Activated T-helper 17 cell treated with anti-CD3 and anti-CD28 coated beads, Interleukin-2, amount 50 U/mL, for 72 hours (primary cell): ENCODE results near the gene MASP1. TPM values are rescaled to one million over a fixed set of nuclear protein-coding genes. Genes with fewer than 3 reads are reported as not detected.
A peak's percentile ranks its signal among the peaks of the same experiment; 100 is the strongest.
"Not testable (repeated sequence)": the region's sequence is repeated elsewhere in the genome, so short reads cannot be mapped to it uniquely, and the experiment has no call there.

Source experiments
- ATAC-seq: fragments of 150-1000 bp; cut with Tn5 transposase; replicated peaks from 2 replicates; pipeline ENCODE4 v1.10.0; 2021; ENCODE audit warnings: mild to moderate bottlenecking, moderate library complexity
- H3K27ac Mint-ChIP-seq: one replicate; pipeline ENCODE4 v1.8.0; 2022; ENCODE audit warnings: mixed read lengths
- H3K27me3 Mint-ChIP-seq: one replicate; pipeline ENCODE4 v1.8.0; 2022; ENCODE audit warnings: mixed read lengths
- H3K36me3 Mint-ChIP-seq: one replicate; pipeline ENCODE4 v1.8.0; 2022; ENCODE audit warnings: low read depth, mild to moderate bottlenecking, mixed read lengths
- H3K4me1 Mint-ChIP-seq: one replicate; pipeline ENCODE4 v1.8.0; 2022; ENCODE audit warnings: mixed read lengths
- H3K4me3 Mint-ChIP-seq: one replicate; pipeline ENCODE4 v1.8.0; 2022; ENCODE audit warnings: mild to moderate bottlenecking, mixed read lengths
- H3K9me3 Mint-ChIP-seq: one replicate; pipeline ENCODE4 v1.8.0; 2022; ENCODE audit warnings: mixed read lengths
- total RNA-seq, 2 donors: library from RNA; stranded (reverse); gene quantifications; one replicate each; pipeline ENCODE4 v1.2.3, GENCODE V29; 2022

Gene MASP1
- total RNA-seq, 2 donors from 2014 or later: not detected

DNA sequence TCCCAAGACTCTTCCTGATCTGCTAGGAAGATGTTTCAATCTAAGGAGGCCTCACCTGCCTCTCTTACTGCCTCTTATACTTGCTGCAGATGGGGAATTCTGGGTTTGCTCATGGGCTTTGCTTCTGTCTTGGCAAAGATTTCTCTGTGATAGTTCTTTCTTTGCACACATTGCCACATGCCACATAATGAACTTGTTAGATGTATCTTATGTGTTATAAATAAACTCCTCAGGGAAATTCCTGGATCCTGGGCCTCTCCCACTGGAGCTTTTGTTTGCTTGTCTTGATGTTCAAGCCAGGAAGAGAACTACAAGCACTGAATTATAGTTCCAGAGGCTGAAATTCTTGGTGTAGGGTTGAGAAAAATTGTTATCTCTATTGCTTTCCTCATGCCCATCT is 82.0 kb downstream of the MASP1 start:
- H3K9me3 Mint-ChIP-seq: no peaks in the 10 kb centered on the region
- H3K27ac Mint-ChIP-seq: no peak overlapping the region
- H3K4me1 Mint-ChIP-seq: peaks cover 5% of the 10 kb centered on the region
- no peak for ATAC-seq
- H3K36me3 Mint-ChIP-seq: no peaks in the 10 kb centered on the region
- no peak overlapping the region for H3K4me3 Mint-ChIP-seq
- peaks cover 11% of the 10 kb centered on the region for H3K27me3 Mint-ChIP-seq

DNA sequence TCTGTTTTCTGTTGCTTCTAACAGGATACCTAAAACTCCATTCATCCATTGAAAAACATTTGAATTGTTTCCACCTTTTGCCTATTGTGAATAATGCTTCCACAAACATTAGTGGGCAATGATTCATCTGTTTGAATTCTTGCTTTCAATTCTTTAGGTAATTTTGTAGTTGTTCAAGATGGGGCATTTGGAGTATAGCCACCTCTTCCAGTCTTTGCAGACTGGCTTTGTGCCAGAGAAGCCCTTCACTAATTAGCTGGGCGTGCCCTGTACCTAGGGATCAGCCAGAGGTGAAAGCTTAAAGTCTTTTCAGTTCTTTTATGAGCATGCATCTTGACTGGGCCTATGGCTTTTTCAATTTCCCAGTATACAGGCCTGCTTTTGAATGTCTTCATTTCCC is 83.4 kb downstream of the MASP1 start:
- H3K4me1 Mint-ChIP-seq: peaks cover 5% of the 10 kb centered on the region
- H3K4me3 Mint-ChIP-seq: no peak overlapping the region
- H3K9me3 Mint-ChIP-seq: no peaks in the 10 kb centered on the region
- no peak overlapping the region for H3K27ac Mint-ChIP-seq
- H3K27me3 Mint-ChIP-seq: peaks cover 12% of the 10 kb centered on the region
- H3K36me3 Mint-ChIP-seq: no peaks in the 10 kb centered on the region
- ATAC-seq: no peak

DNA sequence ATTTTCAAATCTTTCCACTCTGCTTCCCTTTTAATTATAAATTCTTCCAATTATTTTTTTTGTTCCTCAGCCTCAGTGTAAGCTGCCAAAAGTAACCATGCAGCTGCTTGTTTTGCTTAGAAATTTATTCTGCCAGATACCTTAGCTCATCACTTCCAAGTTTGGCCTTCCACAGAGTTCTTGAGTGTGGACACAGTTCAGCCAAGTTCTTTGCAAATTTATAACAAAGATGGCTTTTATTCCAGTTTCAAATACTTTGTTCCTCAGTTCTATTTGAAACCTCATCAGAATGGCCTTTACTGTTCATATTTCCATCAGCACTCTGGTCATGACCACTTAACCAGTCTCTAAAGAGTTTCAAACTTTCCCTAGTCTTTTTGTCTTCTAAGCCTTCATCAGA is 83.9 kb downstream of the MASP1 start:
- ATAC-seq: no peak
- no peaks in the 10 kb centered on the region for H3K36me3 Mint-ChIP-seq
- H3K27me3 Mint-ChIP-seq: peaks cover 15% of the 10 kb centered on the region
- H3K9me3 Mint-ChIP-seq: no peaks in the 10 kb centered on the region
- peaks cover 5% of the 10 kb centered on the region for H3K4me1 Mint-ChIP-seq
- H3K4me3 Mint-ChIP-seq: no peak overlapping the region
- no peak overlapping the region for H3K27ac Mint-ChIP-seq

DNA sequence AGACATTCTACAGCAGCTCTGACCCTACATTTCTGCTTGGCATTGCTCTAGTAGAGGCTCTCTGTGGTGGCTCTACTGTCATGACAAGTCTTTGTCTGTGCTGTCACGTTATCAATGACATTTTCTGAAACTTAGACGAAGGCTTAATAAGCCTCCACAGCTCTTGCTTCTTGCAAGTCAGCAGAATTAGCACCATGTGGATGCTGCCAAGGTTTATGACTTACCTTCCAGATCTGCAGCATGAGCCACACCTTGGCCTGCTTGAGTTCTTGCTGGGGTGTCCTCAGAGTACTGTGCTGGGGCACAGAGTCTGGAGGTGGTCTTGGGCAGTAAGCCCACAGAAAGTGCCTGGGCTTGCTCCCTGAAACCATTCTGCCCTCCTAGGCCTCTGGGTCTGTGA is 84.5 kb downstream of the MASP1 start:
- ATAC-seq: no peak
- Mint-ChIP-seq H3K27ac (no peak overlapping the region), H3K4me1 (peaks cover 5% of the 10 kb centered on the region), H3K4me3 (no peak overlapping the region), H3K36me3 (no peaks in the 10 kb centered on the region), H3K9me3 (no peaks in the 10 kb centered on the region), H3K27me3 (peaks cover 20% of the 10 kb centered on the region)

DNA sequence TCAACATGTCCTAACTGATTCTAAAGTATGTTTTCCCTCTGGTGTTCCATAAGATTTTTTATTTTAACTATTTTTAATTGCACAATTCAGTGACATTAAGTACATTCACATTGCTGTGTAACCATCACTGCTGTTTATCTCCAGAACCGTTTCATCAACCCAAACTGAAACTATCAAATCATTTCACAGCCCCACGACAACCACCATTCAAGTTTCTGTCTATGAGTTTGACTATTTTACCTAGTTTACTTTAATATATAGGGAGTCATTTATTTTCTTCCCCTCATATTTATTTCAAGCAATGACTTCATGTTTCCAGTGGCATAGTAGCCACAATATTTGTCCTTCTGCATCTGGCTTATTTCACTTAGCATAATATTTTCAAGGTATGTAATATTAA is 85.9 kb downstream of the MASP1 start:
- Mint-ChIP-seq H3K4me3 (no peak overlapping the region), H3K27me3 (peaks cover 21% of the 10 kb centered on the region), H3K9me3 (no peaks in the 10 kb centered on the region), H3K36me3 (no peaks in the 10 kb centered on the region), H3K4me1 (peaks cover 5% of the 10 kb centered on the region), H3K27ac (no peak overlapping the region)
- ATAC-seq: peak; percentile 52

DNA sequence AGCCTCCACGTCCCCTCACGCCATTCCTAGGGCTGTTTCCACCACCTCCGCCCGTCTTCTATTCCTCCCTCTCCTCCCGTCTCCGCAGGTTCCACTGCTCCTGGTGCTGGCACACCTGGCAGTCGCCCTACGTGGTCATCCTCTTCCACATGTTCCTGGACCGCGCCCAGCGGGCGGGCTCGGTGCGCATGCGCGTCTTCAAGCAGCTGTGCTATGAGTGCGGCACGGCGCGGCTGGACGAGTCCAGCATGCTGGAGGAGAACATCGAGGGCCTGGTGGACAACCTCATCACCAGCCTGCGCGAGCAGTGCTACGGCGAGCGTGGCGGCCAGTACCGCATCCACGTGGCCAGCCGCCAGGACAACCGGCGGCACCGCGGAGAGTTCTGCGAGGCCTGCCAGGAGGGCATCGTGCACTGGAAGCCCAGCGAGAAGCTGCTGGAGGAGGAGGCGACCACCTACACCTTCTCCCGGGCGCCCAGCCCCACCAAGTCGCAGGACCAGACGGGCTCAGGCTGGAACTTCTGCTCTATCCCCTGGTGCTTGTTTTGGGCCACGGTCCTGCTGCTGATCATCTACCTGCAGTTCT is 92.0 kb downstream of the MASP1 start:
- H3K4me3 Mint-ChIP-seq, H3K4me1 Mint-ChIP-seq, H3K27ac Mint-ChIP-seq, H3K36me3 Mint-ChIP-seq, H3K9me3 Mint-ChIP-seq, ATAC-seq: not testable (repeated sequence)
- peaks cover 19% of the 10 kb centered on the region for H3K27me3 Mint-ChIP-seq

DNA sequence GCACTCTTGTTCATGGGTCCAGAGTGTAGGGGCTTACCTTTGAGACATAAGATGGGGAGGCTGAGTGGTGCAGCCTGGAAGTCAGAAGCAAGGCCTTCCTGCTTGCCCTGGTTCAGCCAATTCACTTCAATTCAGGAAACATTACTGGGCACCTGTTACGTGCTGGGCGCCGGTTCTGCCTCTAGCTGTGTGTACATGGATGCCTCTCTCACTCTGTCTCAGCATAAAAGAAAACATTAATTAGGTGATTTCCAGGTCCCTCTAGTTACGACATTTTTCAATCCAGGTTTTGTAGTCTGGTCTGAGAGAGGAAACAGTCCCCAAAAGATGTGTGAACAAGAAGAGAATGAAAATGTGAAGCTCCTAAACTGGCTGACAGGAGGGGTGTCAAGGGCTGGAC is 93.0 kb downstream of the MASP1 start:
- no peaks in the 10 kb centered on the region for H3K4me1 Mint-ChIP-seq
- no peaks in the 10 kb centered on the region for H3K36me3 Mint-ChIP-seq
- peaks cover 25% of the 10 kb centered on the region for H3K27me3 Mint-ChIP-seq
- peak; percentile 44 for ATAC-seq
- no peaks in the 10 kb centered on the region for H3K9me3 Mint-ChIP-seq
- H3K27ac Mint-ChIP-seq: peak overlapping the region; percentile 46
- no peak overlapping the region for H3K4me3 Mint-ChIP-seq

DNA sequence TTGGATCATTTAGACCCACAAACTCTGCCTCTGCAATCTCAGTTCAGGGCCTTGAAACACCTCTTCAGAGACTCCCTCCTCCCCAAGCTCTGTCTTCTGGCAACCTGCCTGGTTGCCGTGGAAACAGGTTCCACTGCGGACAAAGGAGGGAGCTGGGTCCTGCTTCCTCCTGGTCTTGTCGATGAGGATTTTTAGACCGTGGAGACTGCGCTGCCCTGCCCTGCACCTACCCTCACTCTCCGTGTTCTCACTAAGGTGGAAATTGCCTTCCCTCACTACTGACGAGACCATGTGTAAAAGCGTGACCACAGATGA is 94.2 kb downstream of the MASP1 start, which contains the start of gene RTP1:
Gene RTP1, plus strand, starts transcription at position 152 of the 315 bp plus-strand sequence. Its CDS starts 30 bp downstream, at position 182.
- Mint-ChIP-seq H3K27me3 (peaks cover 24% of the 10 kb centered on the region), H3K4me1 (no peaks in the 10 kb centered on the region), H3K36me3 (no peaks in the 10 kb centered on the region), H3K4me3 (no peak within 1 kb of the TSS), H3K27ac (peak within 1 kb of the TSS; percentile 46), H3K9me3 (no peaks in the 10 kb centered on the region)
- ATAC-seq: no peak

DNA sequence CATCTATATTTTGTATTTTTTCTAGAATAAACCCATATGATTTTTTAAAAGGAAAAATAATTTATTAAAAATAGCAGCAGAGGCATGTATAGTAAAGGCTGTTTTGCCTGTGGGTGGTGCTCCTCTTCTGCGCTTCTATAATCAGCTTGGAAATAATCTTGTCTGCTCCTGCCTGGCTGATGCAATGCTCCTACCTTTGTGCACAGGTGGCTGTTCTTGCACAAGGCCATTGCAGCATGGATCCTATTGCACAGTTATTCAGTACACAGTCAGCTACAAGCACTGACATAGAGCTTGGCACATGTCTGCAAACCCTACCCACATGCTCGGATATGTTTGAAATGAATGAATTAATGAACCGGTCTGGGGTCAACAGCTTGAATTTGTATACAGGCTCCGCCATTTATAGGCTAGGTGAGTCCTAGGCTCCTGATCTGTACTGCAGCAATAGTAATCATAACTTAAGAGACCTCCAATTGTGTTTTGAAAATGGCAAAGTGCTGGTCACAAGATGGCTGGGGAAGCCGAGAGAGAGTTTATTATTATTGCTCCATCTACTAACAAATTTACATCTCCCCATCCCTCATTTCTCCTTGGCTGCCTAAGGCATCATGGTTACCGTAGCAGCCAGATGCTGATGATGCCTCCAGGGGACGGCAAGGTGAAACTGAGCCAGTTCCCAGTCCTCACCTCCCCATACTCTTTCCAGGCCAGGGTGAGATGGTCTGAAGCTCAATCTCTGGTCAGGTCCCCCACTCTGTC is 94.8 kb downstream of the MASP1 start:
- Mint-ChIP-seq H3K4me3 (no peak overlapping the region), H3K27ac (no peak overlapping the region), H3K4me1 (no peaks in the 10 kb centered on the region), H3K9me3 (no peaks in the 10 kb centered on the region), H3K36me3 (no peaks in the 10 kb centered on the region), H3K27me3 (peaks cover 24% of the 10 kb centered on the region)
- no peak for ATAC-seq

DNA sequence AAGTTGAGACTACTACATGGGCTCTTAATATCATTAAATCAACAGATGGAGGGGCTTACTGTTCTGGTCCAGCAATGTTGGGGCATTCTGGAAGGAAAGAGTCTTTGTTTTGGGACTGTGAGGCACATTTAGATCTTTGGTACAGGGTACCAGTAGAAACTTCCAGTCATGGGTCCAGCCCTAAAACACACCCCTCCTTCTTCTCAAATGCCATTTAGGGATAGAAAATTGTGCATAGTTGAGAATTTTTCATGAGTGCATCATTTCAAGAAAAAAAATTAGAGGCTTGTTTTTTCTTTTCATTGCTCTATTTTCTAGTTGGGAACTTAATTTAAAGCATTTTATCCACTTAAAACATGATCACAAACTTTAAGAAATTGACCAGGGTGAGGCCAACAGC is 98.4 kb downstream of the MASP1 start:
- Mint-ChIP-seq H3K4me1 (peaks cover 4% of the 10 kb centered on the region), H3K9me3 (peaks cover 4% of the 10 kb centered on the region), H3K36me3 (no peaks in the 10 kb centered on the region), H3K27me3 (peaks cover 45% of the 10 kb centered on the region), H3K27ac (no peak overlapping the region), H3K4me3 (no peak overlapping the region)
- ATAC-seq: no peak

DNA sequence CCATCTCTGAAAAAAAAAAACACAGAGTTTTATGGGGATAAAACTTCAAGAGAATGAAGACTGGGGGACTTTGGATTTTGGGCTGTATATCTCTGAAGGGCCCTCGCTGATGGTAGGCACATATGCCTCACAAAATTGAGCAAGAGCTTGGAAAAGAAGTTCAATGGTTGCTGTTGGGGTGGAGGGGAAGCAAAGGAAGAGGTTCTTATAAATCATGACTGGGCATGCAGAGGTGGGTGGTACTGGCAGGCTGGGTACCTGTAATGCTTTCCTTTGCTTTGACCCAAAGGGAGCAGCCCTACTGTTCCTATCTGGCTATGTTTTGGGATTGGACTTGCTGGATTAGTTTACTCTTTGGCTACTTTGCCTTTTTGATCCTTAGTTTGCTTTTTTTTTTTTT is 100.3 kb downstream of the MASP1 start:
- no peak for ATAC-seq

DNA sequence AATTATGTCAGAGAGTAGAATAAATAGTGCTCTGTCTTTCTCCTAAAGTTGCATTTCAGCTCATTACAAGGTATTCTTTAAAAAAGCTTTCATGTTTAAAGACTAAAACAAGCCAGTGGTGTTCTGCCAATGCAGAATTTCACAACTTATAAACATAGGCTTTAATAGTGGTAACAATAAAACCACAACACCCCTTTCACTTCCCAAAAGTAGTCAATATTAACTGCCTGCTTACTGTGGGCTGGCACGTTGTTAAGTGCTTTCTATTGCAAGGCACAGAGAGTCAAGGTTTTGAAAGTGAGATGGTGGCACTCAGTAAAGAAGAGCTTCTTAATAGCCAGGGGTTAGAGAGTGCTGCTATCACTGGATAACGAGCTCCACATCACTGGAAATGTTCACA is 102.6 kb downstream of the MASP1 start:
- Mint-ChIP-seq H3K27me3 (peaks cover 46% of the 10 kb centered on the region), H3K4me3 (no peak overlapping the region), H3K9me3 (peaks cover 4% of the 10 kb centered on the region), H3K27ac (no peak overlapping the region), H3K4me1 (peaks cover 4% of the 10 kb centered on the region), H3K36me3 (no peaks in the 10 kb centered on the region)
- no peak for ATAC-seq

More for the DNA sequence above, 100.3 kb downstream of the MASP1 start:
- Mint-ChIP-seq H3K4me1 (peaks cover 4% of the 10 kb centered on the region), H3K9me3 (peaks cover 4% of the 10 kb centered on the region), H3K4me3 (no peak overlapping the region), H3K36me3 (no peaks in the 10 kb centered on the region), H3K27ac (no peak overlapping the region), H3K27me3 (peaks cover 54% of the 10 kb centered on the region)

DNA sequence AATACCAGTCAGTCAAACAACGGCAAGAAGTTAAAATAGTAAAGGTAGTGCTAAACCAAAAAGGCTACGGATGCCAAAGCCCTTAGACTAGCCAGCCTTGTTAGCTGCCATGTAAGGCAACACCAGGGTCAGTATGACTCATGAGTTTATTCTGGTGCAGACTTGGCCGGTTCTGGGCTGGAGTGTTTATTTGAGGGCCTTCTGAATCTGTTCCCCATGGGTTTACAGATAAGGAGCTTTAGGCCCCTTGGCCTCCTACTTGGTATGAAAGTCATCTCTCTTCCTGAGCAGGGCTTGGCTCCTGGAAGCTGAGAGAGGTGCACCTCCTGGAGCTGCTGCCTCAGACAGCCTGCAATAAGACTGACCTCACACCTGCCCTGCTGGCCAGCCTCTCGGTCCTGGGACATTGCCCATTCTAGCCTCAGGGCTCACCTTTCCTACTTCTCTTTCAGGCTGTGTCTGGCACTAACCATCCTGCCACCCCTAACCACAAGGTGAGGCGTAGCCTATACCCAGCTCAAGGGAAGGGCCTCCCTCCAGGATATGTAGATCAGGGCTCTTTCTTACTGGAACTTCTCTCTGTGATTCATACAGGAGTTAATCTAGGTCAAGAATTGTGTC is 104.6 kb downstream of the MASP1 start:
- H3K36me3 Mint-ChIP-seq: no peaks in the 10 kb centered on the region
- peaks cover 4% of the 10 kb centered on the region for H3K4me1 Mint-ChIP-seq
- peaks cover 4% of the 10 kb centered on the region for H3K9me3 Mint-ChIP-seq
- H3K4me3 Mint-ChIP-seq: no peak overlapping the region
- ATAC-seq: peak; percentile 53
- no peak overlapping the region for H3K27ac Mint-ChIP-seq
- peaks cover 36% of the 10 kb centered on the region for H3K27me3 Mint-ChIP-seq

DNA sequence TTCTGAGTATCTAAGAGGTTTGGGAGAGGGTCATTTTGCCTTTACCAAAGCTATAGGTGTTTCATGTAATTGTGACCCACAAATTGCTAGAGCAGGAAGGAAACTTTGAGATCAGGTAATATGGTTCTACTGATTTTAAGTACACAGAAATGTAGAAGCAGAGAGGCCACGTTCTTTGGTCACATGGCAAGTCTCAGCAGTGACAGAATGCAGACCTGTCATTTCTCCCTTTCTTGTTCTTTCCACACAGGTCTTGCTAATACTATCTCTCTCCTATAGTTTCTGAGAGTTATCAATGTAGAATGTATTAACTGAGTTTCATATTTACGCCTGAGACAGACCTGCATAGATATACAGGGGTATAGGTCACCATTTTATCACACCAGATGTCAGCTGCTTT is 105.2 kb downstream of the MASP1 start:
- Mint-ChIP-seq H3K36me3 (no peaks in the 10 kb centered on the region), H3K27me3 (peaks cover 31% of the 10 kb centered on the region), H3K27ac (no peak overlapping the region), H3K4me1 (peaks cover 4% of the 10 kb centered on the region), H3K9me3 (peaks cover 4% of the 10 kb centered on the region), H3K4me3 (no peak overlapping the region)
- ATAC-seq: no peak

DNA sequence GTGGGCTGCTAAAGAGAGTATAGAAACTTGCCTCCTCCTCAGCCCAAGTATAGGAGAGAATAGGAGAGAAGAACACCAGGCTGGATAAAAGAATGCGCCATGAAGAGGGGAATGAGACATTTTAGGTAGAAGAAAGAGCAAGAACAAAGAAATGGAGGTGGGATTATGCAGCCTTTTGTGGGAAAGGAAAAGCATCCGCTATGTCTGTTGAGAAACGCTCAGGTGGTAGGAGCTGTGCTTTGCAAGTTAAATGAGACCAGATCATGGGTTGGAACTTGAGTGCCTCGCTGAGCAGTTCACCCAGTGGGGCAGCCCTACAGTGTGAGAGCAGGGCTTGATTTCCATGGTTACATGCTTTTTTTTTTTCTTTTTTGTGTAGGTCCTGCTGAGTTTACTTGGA is 105.8 kb downstream of the MASP1 start:
- Mint-ChIP-seq H3K9me3 (peaks cover 4% of the 10 kb centered on the region), H3K4me3 (no peak overlapping the region), H3K4me1 (peaks cover 4% of the 10 kb centered on the region), H3K27me3 (peaks cover 26% of the 10 kb centered on the region), H3K27ac (no peak overlapping the region), H3K36me3 (no peaks in the 10 kb centered on the region)
- no peak for ATAC-seq
